Measurements from ENCODE around the gene ZNF230.

Gene ZNF230

GRCh38 chr19:44051650-44052402 is 49.1 kb downstream of the ZNF230 start, which contains the start of gene ZNF223:
TSS of gene ZNF223 (plus strand) at chr19:44052036. CDS start at chr19:44055177, 3,141 bp downstream.
- Histone ChIP-seq H3K4me3 (replicated peaks; ENCODE audit: insufficient read depth, low read length) (peak within 1 kb of the TSS; percentile 75), H3K27me3 (ENCODE audit: insufficient read depth, poor library complexity, severe bottlenecking) (no peaks in the 10 kb centered on the region), H3K27ac (replicated peaks) (peak within 1 kb of the TSS; percentile 53)
- DNase-seq (ENCODE audit: low read depth in 1 of 2, low spot score in 1 of 2): peak; percentile 89 to 97
- TF ChIP-seq REST (IDR thresholded peaks at IDR 0.05; ENCODE audit: insufficient replicate concordance, low read depth) (peak; percentile 44), POLR2AphosphoS5 (IDR thresholded peaks at IDR 0.05; ENCODE audit: low read depth) (peak; percentile 42; the same call in 1 of the 2 replicates), SPI1 (IDR thresholded peaks at IDR 0.05; ENCODE audit: borderline replicate concordance, low read depth) (peak; percentile 67), CTCF (IDR thresholded peaks at IDR 0.05; ENCODE audit: insufficient read depth, low read length) (no peak), GABPA (IDR thresholded peaks at IDR 0.05; ENCODE audit: low read depth) (peak; percentile 73)

DNA sequence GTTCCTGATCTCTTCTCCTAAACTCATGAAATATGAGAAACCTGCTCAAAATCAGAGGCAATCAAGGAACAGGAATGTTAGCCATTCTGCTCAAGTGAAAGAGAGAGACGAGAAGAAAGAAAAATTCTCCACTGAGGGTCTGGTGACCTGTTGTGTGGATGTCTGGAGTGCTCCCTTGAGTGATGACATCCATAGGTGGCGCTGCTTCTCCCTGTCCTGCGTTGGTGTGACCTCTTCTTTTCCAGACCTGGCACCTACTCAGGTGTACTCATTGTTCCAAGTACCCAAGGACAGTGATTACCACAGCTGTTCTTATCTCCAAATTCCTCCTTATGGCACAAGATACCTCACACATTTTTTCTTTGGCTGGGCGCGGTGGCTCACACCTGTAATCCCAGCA is 53.1 kb downstream of the ZNF230 start:
- Histone ChIP-seq H3K4me3 (replicated peaks; ENCODE audit: insufficient read depth, low read length) (no peak overlapping the region), H3K27me3 (ENCODE audit: insufficient read depth, poor library complexity, severe bottlenecking) (no peaks in the 10 kb centered on the region), H3K27ac (replicated peaks) (no peak overlapping the region)
- DNase-seq (ENCODE audit: low read depth in 1 of 2, low spot score in 1 of 2): no peak
- no peak for TF ChIP-seq SPI1 (IDR thresholded peaks at IDR 0.05; ENCODE audit: borderline replicate concordance, low read depth)
- TF ChIP-seq GABPA (IDR thresholded peaks at IDR 0.05; ENCODE audit: low read depth): no peak
- TF ChIP-seq POLR2AphosphoS5 (IDR thresholded peaks at IDR 0.05; ENCODE audit: low read depth): no peak
- TF ChIP-seq REST (IDR thresholded peaks at IDR 0.05; ENCODE audit: insufficient replicate concordance, low read depth): no peak
- TF ChIP-seq CTCF (IDR thresholded peaks at IDR 0.05; ENCODE audit: insufficient read depth, low read length): no peak

GRCh38 chr19:44059229-44059628 is 56.5 kb downstream of the ZNF230 start:
- no peak for TF ChIP-seq SPI1 (IDR thresholded peaks at IDR 0.05; ENCODE audit: borderline replicate concordance, low read depth)
- TF ChIP-seq POLR2AphosphoS5 (IDR thresholded peaks at IDR 0.05; ENCODE audit: low read depth): no peak
- TF ChIP-seq REST (IDR thresholded peaks at IDR 0.05; ENCODE audit: insufficient replicate concordance, low read depth): no peak
- TF ChIP-seq CTCF (IDR thresholded peaks at IDR 0.05; ENCODE audit: insufficient read depth, low read length): no peak

More at GRCh38 chr19:44059229-44059628, 56.5 kb downstream of the ZNF230 start:
- DNase-seq (ENCODE audit: low read depth in 1 of 2, low spot score in 1 of 2): no peak
- no peak overlapping the region for H3K4me3 ChIP-seq (replicated peaks; ENCODE audit: insufficient read depth, low read length)
- no peaks in the 10 kb centered on the region for H3K27me3 ChIP-seq (ENCODE audit: insufficient read depth, poor library complexity, severe bottlenecking)
- H3K27ac ChIP-seq (replicated peaks): no peak overlapping the region

Data from HL-60 (cell line).